H54 (cell line): ENCODE results near the gene S100A1.

Source experiments
- DNase-seq: peaks from one replicate; pipeline ENCODE4 v3.0.0; 2011; ENCODE audit warnings: low spot score, mixed read lengths; ENCODE audit not compliant: insufficient read length
- FAIRE-seq: peaks from 3 replicates; lab custom pipeline; 2011; peaks lifted over from hg19 to GRCh38; lab: Jason Lieb, UNC
- POLR2A ChIP-seq: IDR thresholded peaks from 2 replicates; pipeline ENCODE4 v1.6.1; 2011; ENCODE audit warnings: low read depth, mild to moderate bottlenecking, low read length

Gene S100A1

DNA sequence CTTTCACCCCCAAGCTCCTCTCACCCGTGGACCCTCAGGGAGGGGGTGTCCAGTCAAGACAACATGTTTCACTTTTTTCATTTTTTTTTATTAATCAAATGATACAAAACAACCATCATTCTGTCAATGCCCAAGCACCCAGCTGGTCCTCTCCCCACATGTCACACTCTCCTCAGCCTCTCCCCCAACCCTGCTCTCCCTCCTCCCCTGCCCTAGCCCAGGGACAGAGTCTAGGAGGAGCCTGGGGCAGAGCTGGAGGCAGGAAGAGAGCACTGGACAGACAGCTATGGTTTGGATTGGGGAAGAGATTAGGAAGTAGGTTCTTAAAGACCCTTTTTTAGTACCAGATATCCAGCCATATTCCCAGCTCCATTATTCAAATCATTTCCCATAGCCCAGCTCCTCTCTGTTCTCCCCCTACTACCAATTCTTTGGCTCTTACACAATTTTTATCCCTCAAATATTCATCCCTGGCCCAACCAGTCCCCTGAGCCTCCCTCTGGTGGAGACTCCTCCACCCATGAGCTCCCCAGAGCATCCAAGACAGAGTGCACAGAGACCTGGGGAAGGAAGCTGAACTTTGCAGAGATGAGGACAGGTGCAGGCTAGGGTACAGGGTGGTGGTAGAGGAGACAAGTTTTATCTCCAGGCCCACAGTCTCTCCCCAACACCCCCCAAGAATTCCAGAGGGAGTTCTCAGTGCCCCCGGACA, 13.9 kb upstream of the S100A1 start:
- DNase-seq (no peak), FAIRE-seq (no peak)
- TF ChIP-seq POLR2A = no peak

DNA sequence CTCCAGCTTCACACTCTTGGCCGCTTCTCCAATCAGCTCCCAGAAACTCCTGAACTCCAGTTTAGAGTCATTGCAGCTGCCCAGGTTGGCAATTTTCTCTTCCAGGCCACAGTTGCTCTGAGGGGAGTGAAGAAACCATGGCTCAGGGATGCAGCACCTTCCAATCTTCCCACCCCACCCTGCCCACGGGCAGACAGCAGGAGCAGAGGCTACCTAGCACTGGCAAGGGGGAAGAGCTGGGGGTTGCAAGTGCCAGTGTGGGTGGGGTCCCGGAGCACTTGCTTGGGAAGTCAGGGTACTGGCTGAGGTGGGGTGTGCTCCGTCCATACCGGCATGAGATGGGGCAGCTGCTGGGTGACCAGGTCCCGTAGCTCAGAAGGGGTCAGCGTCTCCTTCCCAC, 13.3 kb upstream of the S100A1 start:
- no peak for FAIRE-seq
- no peak for DNase-seq
- no peak for TF ChIP-seq POLR2A

DNA sequence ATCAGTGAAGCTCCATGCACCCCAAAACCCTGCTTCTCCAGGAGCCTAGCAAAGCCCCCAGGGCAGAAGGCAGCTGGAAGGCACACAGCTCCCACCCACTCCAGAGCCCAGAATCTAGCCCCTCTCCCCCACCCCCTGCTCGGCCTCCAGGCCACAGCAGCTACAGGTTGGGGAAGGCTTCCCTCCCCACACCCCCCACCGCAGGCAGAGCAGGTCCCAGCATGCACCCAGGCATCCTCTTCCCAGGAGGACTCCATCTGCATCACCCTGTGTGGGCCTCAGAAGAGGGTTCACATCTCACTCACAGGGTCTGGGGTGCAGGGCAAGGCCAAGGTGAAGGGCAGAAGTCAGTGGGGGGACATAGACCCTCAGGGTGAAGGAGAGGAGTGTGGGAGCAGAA, 12.8 kb upstream of the S100A1 start:
- DNase-seq (no peak), FAIRE-seq (no peak)
- no peak for TF ChIP-seq POLR2A

DNA sequence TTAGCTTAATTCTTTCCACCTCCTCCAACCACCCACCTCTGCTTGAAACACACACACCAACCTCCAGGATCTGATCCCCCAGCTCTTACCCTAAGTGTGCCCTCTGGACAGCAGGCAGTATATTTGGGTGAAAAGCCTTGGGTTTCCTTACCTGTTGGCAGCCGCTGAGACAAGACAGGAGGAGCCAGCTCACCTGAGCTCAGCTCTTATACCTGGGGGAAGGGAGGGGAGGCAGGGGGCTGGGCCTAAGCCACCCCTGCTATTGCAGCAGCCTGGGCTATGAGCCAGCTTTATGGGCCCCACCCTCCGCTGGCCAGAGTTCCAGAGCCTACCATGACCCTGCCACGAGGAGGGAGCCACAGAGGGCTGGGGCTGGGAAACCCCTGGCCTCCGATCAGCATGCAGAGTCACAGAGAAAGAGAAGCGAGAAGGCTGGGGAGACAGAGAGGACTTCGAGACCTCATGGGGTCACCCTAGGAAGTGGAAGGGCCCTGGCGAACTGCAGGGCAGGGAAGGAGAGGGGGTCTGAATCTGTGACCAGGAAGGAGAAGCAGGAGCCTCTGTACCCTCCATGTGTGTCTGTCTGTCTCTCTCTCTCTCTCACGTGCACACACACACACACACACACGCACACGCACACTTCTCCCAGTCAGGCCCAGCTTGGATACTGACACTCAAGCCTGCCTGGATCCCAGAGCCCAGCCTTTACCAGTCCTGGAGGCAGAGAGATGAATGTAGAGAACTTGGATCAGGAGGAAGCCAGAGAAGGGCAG, 11.9 kb upstream of the S100A1 start, which contains the start of gene S100A14:
S100A14 (minus strand) TSS at position 182 of the 773 bp plus-strand sequence. CDS start 467 bp downstream, outside the sequence.
- no peak for FAIRE-seq
- TF ChIP-seq POLR2A = no peak
- no peak for DNase-seq

DNA sequence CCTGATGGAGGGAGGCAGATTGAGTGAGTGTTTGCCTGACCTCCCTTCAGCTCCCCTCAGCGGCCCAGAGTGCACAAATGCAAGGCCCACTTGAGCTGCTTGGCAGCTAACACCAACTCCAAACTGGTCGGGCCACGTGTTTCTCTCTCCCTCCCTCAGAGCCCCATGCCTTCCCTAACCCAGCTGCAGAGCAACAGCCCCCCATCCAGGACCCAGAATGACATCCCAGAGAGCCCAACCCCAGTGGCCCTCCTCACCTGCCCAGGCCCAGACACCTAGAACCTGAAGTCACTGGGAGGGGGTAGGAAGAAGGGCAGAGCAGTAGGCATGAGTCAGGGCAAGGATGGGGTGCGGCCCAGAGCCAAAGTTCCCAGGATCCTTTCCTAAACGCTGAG, 11.3 kb upstream of the S100A1 start:
- no peak for TF ChIP-seq POLR2A
- no peak for FAIRE-seq

DNA sequence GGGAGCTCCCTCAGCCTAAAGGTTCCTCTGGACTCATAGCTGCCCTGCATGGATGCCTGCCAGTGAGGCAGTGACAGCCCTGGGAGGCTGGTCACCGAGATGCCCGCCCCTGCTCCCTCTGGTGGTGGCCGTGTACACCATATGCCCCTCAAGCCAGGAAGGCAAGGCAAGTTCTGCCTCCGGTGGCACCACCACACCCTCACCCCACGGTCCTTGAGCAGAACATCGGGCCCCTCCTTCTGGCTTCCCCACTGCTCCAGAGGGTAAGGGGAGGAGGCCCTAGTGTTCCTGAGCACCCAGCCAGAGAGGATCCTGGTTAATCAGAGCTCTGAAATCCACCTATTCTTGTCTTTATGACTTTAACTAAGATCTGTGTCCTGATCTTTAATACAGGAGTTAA, 10.6 kb upstream of the S100A1 start:
- FAIRE-seq (no peak), DNase-seq (peak; percentile 57)
- 0 out of 2 replicates have a peak, but pooled peaks have one; percentile 28 for TF ChIP-seq POLR2A

More for the DNA sequence above, 11.3 kb upstream of the S100A1 start:
- no peak for DNase-seq

DNA sequence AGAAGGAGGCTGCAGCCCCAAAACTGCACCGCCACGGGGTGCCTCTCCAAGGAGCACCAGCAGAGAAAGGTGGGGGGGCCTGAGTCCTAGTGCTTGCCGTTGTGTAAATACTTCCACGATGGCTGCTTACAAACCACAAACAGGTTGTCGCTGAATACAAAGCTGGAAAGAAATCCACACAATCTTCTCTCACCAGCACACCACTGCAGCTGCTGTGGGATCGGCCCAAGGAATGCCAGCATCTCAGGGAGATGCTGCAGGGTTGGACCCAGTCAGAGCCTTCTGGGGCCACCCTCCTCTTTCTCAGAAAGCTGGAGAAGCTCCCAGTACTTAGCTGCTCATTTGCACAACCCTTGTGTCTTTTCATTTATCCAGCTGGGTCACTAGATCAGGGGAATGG, 9.1 kb upstream of the S100A1 start:
- no peak for TF ChIP-seq POLR2A
- DNase-seq (no peak), FAIRE-seq (no peak)

DNA sequence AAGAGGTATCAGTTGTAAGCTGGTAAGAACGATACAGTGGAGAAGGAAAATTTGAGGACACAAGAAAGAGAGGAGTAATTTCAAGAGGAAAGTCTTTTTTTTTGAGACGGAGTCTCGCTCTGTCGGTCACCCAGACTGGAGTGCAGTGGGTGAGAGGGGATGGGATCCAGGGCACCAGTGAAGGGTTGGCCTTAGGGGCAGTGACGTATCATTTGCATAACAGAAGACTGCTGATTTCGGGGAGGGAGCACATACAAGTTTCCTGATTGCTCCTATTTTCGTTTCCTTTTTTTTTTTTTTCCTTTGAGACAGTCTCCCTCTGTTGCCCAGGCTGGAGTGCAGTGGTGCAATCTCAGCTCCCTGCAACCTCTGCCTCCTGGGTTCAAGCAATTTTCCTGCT, 5.1 kb upstream of the S100A1 start:
- TF ChIP-seq POLR2A = no peak
- FAIRE-seq = no peak
- DNase-seq = no peak

DNA sequence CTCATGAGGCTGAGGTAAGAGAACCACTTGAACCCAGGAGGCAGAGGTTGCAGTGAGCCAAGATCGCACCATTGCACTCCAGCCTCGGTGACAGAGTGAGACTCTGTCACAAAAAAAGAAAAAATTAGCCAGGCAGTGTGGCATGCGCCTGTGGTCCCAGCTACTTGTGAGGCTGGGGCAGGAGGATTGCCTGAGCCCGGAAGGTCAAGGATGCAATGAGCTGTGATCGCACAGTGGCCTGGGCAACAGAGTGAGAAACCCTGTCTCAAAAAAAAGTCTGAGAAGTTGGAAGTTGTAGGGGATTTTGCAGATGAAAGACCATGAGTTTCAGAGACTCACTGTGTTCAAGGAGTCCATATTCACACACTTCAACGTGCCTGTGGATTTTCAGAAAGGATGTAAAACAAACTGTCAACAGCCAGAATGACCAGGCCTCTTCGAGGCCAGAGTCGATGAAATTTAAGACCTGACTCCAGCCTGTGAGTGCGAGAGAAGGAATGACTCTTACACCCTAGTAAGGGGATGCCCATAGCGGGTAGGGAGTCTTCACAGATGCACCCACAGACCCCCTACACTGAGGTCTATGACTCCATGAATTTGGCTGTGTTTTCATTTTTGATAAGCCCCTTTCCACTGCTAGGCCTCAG, 3.1 kb upstream of the S100A1 start:
- FAIRE-seq (no peak), DNase-seq (no peak)
- TF ChIP-seq POLR2A = no peak

DNA sequence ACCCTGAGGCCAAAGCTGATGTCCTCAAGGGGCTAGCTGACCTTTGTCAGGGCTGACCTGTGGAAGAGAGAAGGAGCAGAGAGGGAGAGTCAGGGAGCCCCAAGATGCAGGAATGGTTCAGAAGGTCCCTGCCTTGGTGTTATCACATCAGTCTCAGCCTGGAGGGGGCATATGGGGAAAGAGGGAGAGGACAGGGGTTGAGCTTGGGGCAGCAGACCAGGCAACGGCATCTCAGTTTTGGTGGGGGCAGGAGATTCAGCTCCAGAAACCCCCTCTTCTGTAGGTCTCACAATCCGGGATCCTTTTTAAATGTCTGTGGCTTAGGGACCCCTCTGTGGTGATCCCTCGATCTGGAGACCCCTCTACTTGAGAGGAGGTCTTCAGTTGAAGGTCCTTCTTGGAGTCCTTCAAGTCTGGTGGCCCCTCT, 1.7 kb upstream of the S100A1 start:
- TF ChIP-seq POLR2A = no peak
- DNase-seq = no peak
- FAIRE-seq = no peak

DNA sequence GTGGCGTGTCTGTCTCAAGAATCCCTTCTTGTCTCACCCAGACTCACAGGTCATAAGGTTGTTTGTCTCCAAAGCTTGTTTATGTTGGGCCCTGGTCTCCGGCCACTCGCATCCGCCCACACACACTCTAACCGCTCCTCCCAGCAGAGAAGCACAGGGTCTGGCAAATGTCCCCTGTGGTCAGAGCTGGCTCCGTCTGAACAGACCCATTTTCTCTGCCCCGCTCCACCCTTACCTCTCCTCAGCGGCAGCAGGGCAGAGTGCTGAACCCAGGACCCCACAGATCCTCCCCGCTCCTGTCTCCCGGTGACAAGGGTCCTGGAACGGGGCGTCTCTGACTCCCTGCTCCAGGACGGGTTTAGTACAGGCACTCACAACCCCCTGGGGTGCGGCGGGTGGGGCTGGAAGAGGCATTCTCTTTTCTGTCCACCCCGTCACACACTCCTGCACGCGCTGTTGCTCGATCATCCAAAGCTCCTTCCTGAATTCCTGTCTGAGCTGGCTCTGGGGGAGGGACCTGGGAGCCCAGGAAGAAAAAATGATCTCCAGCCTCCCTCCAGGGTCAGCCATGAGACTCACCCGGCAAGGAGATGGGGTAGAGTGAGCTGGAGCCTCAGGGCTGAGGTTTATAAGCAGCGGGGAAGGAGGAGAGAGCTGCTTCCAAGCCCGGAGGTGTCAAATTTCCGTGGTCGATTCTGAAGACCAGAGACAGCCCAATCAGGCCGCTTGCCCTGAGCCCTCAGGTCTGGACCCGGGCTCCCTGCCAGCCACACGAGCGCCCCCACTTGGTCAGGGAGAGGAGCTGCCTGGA, 1.1 kb upstream of the S100A1 start, which contains the start of gene S100A13:
S100A13 (minus strand) TSS at position 602 of the 811 bp plus-strand sequence. CDS start 1,033 bp downstream, outside the sequence.
- no peak for FAIRE-seq

DNA sequence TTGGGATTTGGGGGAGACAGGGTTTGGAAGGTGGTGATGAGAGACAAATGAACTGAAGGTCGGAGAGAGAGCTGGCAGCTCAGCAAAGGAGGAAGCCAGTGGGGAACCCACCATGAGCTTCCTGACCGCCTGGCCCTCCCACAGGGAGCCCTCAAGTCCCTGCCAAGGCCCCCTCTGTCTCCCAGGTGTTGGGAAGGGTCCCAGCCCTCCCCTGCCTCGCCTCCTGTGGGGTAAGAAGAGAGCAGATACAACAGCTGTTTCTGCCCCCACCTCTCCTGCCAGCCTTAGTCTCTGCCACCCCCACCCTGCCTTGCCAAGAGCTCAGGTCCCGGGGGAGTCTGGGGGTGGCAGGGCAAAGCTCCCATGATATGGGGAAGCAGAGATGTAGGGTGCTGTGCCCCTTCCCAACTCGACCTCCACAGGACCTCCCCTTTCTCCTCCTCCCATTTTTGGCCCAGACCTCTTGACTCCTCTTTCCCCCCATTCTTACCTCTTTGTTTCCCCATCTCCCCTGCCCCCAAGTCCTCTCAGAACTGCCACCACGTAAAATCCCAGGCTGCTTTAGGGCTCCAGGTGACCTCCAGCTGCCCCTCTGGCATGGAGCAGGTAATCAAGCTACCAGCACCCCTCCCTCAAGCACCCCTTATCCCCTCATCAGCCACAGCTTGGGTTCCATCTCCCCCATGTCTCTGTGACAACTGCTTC, 556 bp downstream of the S100A1 start:
- TF ChIP-seq POLR2A = no peak
- FAIRE-seq (no peak), DNase-seq (no peak)

More for the DNA sequence above, 1.1 kb upstream of the S100A1 start, which contains the start of gene S100A13:
- TF ChIP-seq POLR2A = peak; percentile 80
- peak; percentile 89 for DNase-seq

DNA sequence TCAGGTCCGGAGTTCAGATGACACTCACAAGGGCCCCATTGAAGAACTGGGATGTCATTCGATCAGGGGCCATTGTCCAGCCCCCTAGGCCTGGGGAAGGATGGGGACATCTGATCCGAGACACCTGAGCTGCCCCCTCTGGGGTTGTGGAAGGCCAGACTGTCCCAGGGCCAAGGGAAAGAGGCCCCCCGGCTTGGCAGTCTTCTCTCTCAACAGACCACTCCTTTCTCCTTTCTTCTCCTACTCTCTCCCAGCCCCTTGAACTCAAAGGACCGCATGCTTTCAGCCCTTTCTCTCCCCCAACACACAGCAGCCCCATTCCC, 1.1 kb downstream of the S100A1 start:
- no peak for FAIRE-seq
- no peak for DNase-seq
- no peak for TF ChIP-seq POLR2A

DNA sequence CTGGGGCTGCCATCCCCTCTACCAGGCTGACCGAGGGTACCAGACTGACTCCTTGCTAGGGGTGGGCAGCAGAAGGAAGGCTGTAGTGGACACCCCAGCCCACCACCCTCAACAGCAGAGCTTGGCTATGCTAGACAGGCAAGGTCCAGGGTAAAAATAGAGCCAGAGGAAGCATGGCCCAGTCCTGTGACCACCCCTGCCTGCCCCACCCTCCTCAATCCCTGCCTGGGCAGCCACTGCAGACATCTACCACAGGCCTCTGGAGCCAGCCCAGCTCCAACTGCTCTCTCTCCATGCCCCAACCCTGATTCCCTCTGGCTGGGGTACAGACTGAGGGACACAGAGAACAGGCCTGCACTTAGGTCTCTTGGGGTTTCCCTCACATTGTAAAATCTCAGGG, 1.7 kb downstream of the S100A1 start:
- FAIRE-seq (no peak), DNase-seq (no peak)
- no peak for TF ChIP-seq POLR2A
